Smooth muscle cell of the brain vasculature (primary cell): ENCODE measurements around the gene SEMA5B.

Experiments used
- DNase-seq: peaks from one replicate; pipeline ENCODE4 v3.0.0-alpha.2; 2012; ENCODE audit warnings: low read depth, low spot score

The SEMA5B gene

GRCh38 chr3:123060054-123060453 lies 32.5 kb upstream of the SEMA5B start:
- no peak for DNase-seq

- no peak for DNase-seq
Measured at GRCh38 chr3:123058505-123058904, 30.9 kb upstream of the SEMA5B start.

GRCh38 chr3:123055352-123055751 lies 27.8 kb upstream of the SEMA5B start:
- DNase-seq: no peak

- no peak for DNase-seq
Measured at GRCh38 chr3:123054931-123055330, 27.4 kb upstream of the SEMA5B start.

- no peak for DNase-seq
Measured at GRCh38 chr3:123054109-123054778, 26.7 kb upstream of the SEMA5B start.

GRCh38 chr3:123053107-123053506 lies 25.5 kb upstream of the SEMA5B start:
- no peak for DNase-seq

- no peak for DNase-seq
Measured at GRCh38 chr3:123050666-123051065, 23.1 kb upstream of the SEMA5B start.

GRCh38 chr3:123048480-123049237 lies 21.1 kb upstream of the SEMA5B start:
- DNase-seq: no peak

GRCh38 chr3:123047062-123047319 lies 19.4 kb upstream of the SEMA5B start:
- DNase-seq: no peak

- no peak for DNase-seq
Measured at GRCh38 chr3:123046262-123047061, 18.9 kb upstream of the SEMA5B start.

GRCh38 chr3:123044981-123045763 lies 17.6 kb upstream of the SEMA5B start:
- DNase-seq: no peak

GRCh38 chr3:123042413-123042812 lies 14.8 kb upstream of the SEMA5B start:
- no peak for DNase-seq

- no peak for DNase-seq
Measured at GRCh38 chr3:123039178-123039577, 11.6 kb upstream of the SEMA5B start.

GRCh38 chr3:123038751-123039150 lies 11.2 kb upstream of the SEMA5B start:
- DNase-seq: no peak

- no peak for DNase-seq
Measured at GRCh38 chr3:123037015-123037375, 9.4 kb upstream of the SEMA5B start.

- no peak for DNase-seq
Measured at GRCh38 chr3:123036352-123037014, 8.9 kb upstream of the SEMA5B start.

GRCh38 chr3:123034996-123035395 lies 7.4 kb upstream of the SEMA5B start:
- DNase-seq: no peak

- DNase-seq: no peak
Measured at GRCh38 chr3:123034120-123034519, 6.6 kb upstream of the SEMA5B start.

- no peak for DNase-seq
Measured at GRCh38 chr3:123032057-123032456, 4.5 kb upstream of the SEMA5B start.

- no peak for DNase-seq
Measured at GRCh38 chr3:123031051-123031450, 3.5 kb upstream of the SEMA5B start.

- peak; percentile 37 for DNase-seq
Measured at GRCh38 chr3:123028233-123028828, 768 bp upstream of the SEMA5B start.
